HL-60/S4 treated with phorbol 12-myristate 13-acetate at 8.2 ng/mL for 4 days and 3 days (cell line): ENCODE measurements around the gene STXBP5.

ENCODE experiments used
- in situ Hi-C: fragments of 300-500 bp; cut with MboI; formaldehyde crosslinking; loops from 2 replicates; pipeline ENCODE4 v1.15.0; 2022; ENCODE audit warnings: low sequenced_read_pairs

STXBP5 gene

DNA sequence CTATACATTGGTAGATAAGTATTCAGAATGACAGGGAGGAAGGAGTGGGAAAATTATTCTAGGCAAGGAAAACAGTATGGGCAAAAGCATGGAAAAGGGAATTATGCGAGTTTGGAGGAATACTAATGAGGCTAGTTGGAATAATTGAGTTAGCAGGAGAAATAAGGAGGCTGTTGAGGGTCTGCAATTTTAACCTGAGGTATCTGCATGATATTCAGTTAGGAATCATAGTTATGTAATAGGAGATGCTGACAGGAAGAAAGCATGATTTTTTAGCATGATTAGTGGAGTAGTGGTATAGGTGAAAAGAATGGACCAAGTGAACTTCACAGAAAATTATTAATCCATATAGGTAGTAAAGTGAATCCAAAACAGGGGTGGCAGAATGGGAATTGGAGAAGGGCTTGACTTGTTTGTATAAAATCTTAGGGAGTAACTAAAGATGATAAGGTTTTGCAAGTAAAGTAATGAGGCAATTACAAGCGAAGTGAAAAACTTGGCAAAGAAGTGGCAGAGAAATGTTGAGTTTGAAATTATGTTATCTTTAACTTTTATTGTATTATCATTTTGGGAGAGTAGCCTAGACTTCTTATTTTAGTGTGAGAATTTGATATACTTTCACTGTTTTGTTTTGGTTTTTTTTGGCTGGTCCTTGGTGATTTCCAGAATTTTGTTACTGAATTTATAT is 5.7 kb downstream of the STXBP5 start:
- in situ Hi-C loops, result no loop called here

DNA sequence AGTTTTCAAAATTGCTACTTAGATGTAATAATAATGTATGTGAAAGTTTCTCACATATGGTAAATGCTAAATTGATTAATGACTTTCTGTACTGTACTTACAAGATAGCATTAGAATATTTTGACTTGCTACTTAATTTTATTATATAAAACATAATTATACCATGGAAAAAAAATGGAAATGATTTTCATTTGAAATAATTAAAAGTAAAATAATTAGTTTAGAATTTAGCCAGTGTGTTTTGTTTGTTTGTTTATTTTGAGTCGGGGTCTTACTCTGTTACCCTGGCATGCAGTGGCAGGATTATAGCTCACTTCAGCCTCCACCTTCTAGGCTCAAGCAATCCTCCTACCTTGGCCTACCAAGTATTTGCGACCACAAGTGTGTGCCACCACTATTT is 7.1 kb downstream of the STXBP5 start:
- in situ Hi-C loops, result no loop called here

GRCh38 chr6:147211831-147212230 is 7.6 kb downstream of the STXBP5 start:
- in situ Hi-C loops, result no loop called here

DNA sequence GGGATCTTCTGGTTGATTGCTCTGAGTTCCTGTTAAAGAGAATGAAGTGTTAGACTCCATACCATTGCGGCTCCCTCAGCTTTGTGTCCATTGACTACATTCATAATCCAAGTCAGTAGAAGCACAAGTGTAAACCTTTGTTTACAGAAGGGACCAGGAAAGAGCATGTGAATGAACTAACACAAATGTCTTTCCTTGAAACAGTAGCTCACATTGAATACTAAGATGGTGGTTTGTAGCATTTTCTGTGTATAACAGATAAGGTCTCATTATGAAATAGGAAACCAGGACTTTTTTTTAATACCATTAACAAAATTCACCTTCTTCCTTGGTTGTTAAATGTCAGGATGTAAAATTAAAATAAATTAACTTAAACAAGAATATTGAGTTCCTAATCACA is 8.4 kb downstream of the STXBP5 start:
- in situ Hi-C loops, result no loop called here

DNA sequence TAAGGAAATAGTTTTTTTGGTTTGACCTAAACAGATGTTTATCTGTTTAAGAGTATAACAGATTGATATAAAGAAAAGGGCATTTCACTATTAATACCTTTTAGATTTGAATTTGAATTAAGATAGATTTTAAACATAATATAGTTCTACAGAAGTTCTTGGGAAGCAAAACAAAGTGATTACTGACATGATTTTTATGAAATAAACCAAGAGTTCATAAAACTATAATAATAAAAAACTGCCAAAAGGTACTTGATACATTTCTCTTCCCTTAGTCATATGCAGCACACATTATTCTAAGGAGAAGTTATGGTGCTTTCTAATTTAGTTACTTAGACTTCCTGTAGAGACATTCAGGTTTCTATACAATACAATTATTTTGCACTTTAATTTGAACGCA is 9.6 kb downstream of the STXBP5 start:
- in situ Hi-C loops, result no loop called here

- in situ Hi-C loops, result no loop called here
These were observed 10.3 kb downstream of the STXBP5 start for GRCh38 chr6:147214248-147215227.

GRCh38 chr6:147216915-147217314 is 12.7 kb downstream of the STXBP5 start:
- in situ Hi-C loops, result no loop called here

- in situ Hi-C loops, result no loop called here
These were observed 13.7 kb downstream of the STXBP5 start for GRCh38 chr6:147217840-147218404.

DNA sequence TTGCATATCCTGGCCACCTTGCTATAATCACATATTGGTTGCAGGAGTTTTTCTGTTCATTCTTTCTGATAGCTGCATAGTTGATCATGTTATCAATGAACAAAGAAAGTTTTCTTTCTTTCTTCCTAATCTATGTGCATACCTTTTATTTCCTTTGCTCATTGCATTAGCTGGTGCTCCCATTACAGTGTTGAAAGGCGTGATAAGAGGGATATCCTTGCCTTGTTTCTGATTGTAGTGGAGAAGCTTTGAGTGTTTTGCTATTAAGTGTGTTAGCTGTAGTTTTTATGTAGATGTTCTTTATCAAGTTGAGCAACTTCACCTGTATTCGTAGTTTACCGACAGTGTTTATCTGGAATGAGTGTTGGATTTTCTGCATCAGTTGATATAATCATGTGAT is 14.6 kb downstream of the STXBP5 start:
- in situ Hi-C loops, result no loop called here

GRCh38 chr6:147219463-147219862 is 15.2 kb downstream of the STXBP5 start:
- in situ Hi-C loops, result no loop called here

DNA sequence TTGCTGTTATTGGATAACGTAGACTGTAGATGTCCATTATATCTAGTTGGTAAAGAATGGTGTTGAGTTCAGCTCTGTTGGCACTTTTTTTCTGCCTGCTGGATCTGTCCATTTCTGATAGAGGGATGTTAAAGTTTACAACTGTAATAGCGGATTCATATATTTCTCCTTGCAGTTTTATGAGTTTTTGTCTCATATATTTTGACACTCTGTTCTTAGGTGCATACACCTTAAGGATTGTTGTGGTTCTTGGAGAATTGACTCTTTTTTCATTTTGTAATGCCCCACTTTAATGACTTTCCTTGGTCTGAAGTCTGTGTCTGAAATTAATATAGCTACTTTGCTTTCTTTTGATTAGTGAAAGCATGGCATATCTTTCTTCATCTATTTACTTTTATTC is 16.1 kb downstream of the STXBP5 start:
- in situ Hi-C loops, result no loop called here

GRCh38 chr6:147221739-147222138 is 17.5 kb downstream of the STXBP5 start:
- in situ Hi-C loops, result no loop called here

DNA sequence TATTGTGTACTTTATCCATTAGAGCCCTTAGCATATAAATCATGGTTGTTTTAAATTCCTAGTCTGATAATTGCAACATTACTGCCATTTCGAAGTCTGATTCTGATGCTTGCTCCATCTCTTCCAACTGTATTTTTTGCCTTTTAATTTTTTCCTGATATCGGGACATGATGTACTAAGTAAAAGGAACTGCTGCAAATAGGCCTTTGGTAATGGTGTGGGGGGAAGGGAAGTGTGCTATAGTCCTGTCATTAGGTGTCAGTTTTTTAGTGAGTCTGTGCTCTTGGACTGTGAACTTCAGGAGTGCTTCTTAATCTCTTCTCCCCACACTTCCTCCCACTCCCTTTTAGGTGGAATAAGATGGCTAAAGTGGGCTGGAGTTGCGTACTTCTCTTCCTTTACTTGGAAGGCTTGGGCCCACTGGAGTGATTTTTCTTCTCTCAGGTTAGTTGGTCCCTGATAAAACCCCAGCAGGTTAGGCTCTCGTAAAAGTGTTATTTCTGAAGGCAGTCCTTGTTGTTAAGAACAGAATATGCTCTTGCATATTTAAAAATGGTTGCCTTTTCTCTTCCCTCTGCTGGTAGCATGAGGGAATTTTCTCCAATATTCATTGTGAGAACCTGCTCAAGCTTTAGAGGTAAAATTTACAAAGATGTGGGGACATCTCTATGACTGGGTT is 18.1 kb downstream of the STXBP5 start:
- in situ Hi-C loops, result no loop called here

DNA sequence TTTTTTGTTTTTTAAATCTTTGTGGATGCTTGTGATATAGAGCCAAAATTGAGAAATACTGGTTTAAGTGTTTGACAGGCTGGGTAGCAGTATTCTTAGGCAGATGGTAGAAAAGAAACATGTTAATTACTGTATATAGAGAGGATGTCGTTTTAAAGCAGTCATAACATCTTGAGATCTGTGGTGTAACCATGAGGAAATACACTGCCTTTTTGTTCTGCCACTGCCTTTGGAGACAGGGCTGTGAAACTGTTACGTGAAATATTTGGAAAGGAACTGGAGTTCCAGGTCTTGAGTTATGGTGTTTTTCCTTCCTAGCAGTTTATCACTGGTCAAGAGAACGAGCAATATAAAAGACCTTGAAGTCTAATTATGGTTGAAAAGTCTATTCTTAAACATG is 19.5 kb downstream of the STXBP5 start:
- in situ Hi-C loops, result no loop called here

DNA sequence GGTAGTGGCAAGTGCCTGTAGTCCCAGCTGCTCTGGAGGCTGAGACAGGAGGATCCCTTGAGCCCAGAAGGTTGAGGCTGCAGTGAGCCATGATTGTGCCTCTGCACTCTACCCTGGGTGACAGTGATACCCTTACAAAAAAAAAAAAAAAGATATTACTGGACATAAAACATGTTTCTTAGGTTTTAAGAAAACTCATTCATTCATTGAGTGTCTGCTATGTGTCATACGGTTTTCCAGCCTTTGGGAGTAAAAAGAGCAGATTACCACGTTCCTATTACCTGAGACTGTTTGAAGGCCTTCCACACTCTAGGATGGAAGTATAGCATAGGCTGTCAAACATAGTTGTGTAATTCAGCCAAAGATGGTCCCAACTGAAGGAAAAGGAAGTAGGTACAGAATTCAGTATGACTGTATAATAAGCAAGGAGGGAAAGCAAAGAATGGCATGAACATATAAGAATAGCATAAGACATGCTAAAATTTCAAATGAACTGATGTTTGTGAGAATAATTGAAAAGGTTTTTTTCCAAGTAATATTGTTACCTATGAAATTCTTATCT is 22.0 kb downstream of the STXBP5 start:
- in situ Hi-C loops, result no loop called here

- in situ Hi-C loops, result no loop called here
These were observed 22.7 kb downstream of the STXBP5 start for GRCh38 chr6:147226877-147227276.

DNA sequence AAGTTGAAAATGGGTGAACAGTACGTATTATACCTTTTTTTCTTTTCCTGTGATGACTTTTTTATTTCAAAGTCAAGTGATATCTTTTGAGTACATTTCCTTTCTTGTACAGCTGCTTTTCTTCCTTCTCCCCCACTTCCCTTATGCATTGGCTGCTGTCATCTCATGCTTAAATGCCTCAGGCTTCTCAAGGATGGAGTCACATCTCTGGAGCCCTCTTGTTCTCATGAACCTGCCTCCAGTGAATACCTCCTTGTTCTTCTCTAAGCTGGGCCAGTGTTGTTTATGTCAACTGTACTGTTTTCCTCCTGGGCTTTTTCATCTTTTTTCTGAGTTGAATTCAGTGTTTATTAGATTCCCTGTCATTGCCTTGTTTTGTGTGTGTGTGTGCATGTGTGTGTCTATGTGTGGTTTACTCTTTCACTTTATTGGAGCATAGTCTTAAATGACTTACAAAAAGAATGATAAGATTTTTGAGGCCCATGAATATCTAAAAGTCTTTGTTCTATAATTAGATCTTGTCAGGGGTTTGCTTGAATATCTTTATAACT is 23.6 kb downstream of the STXBP5 start:
- in situ Hi-C loops, result no loop called here

GRCh38 chr6:147231589-147231988 is 27.4 kb downstream of the STXBP5 start:
- in situ Hi-C loops, result no loop called here

DNA sequence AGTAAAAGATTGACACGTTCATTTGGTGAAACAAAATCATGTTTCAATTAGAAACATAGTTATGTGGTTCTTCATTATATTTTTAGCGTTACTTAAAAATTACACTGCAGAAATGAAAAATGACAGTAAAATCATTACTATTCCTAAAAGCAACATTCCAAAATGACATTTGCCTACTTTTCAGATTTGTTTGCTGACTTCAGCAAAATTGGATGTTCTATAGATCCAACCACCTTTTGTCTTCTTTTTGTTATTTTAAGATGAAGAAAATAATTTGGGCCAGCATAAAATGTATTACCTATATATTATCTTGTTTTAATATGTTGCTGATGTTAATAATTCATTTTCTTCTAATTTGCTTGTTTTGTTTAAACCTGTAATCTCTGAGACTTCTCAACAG is 30.5 kb downstream of the STXBP5 start:
- in situ Hi-C loops, result no loop called here

DNA sequence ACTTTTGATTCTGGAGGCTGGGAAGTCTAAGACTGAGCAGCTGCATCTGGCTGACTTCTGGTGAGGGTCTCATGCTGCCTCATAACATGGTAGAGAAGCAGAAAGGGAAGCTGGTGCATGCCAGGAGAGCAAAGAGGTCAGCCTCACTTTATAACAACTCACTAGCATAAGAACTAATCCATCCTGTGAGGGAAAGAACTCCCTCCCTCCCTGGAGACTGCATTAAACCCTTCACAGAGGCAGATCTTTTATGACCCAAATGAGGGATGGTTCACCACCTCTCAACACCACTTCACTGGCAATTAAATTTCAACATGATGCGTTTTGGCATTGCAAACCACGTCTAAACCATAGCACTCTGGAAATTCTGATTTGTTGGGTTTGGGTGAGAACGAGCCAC is 33.9 kb downstream of the STXBP5 start:
- in situ Hi-C loops, result no loop called here

- in situ Hi-C loops, result no loop called here
These were observed 34.7 kb downstream of the STXBP5 start for GRCh38 chr6:147238906-147239305.
